Naive thymus-derived CD4-positive, alpha-beta T cell (primary cell): ENCODE results near the gene DDX1. TPM values are rescaled to one million over a fixed set of nuclear protein-coding genes. Genes with fewer than 3 reads are reported as not detected.
A peak's percentile ranks its signal among the peaks of the same experiment; 100 is the strongest.

ENCODE experiments used
- ATAC-seq: fragments of 150-1000 bp; cut with Tn5 transposase; 2 replicates; pipeline ENCODE4 v1.10.0; 2021; ENCODE audit warnings: mild to moderate bottlenecking, moderate library complexity
- CTCF ChIA-PET: fragments of 350-600 bp; sonication (Branson Sonifier 250); formaldehyde crosslinking; loops from one replicate; lab custom pipeline; 2021; ENCODE audit warnings: antibody characterized with exemption; lab: Charles Lee
- POLR2A ChIA-PET: fragments of 350-600 bp; sonication (Branson Sonifier 250); formaldehyde crosslinking; loops from one replicate; lab custom pipeline; 2021; ENCODE audit warnings: antibody characterized with exemption, inconsistent platforms; lab: Charles Lee
- DNase-seq, 9 donors: peaks; one replicate each; pipeline versions ENCODE4 v3.0.0 to v3.0.0-alpha.2; 2020 to 2022; ENCODE audit warnings: mixed read lengths in 1 of 9
- H3K27ac ChIP-seq: one replicate; pipeline ENCODE4 v1.7.0; 2013; ENCODE audit warnings: mild to moderate bottlenecking, low read depth, low read length, moderate library complexity
- H3K27me3 ChIP-seq, 2 donors: one replicate each; pipeline ENCODE4 v1.7.0; 2013; ENCODE audit warnings: low read length in 2 of 2, mild to moderate bottlenecking in 2 of 2, moderate library complexity in 2 of 2; ENCODE audit not compliant: control insufficient read depth in 2 of 2, insufficient read depth in 2 of 2
- H3K36me3 ChIP-seq, 3 experiments: 1 replicate in 2 of 3; 2 replicates in 1 of 3; pipeline ENCODE4 v1.7.0; 2013; ENCODE audit warnings: low read length in 3 of 3, mild to moderate bottlenecking in 3 of 3, moderate library complexity in 1 of 3; ENCODE audit not compliant: insufficient read depth in 3 of 3, control insufficient read depth in 2 of 3
- H3K4me1 ChIP-seq, 2 donors: one replicate each; pipeline ENCODE4 v1.7.0; 2013; ENCODE audit warnings: low read length in 2 of 2, mild to moderate bottlenecking in 2 of 2, moderate library complexity in 1 of 2; ENCODE audit not compliant: control insufficient read depth in 2 of 2, insufficient read depth in 2 of 2
- H3K4me3 ChIP-seq: 2 replicates; pipeline ENCODE4 v1.7.0; 2013; ENCODE audit warnings: mild to moderate bottlenecking, low read length
- H3K9me3 ChIP-seq, 3 experiments: 1 replicate in 2 of 3; 2 replicates in 1 of 3; pipeline ENCODE4 v1.7.0; 2013; ENCODE audit warnings: low read length in 3 of 3; ENCODE audit not compliant: control insufficient read depth in 2 of 3
- H3K27ac Mint-ChIP-seq, 9 donors: one replicate each; pipeline ENCODE4 v1.8.0; 2020 to 2022; ENCODE audit warnings: mixed read lengths in 9 of 9, mild to moderate bottlenecking in 8 of 9, moderate library complexity in 5 of 9, inconsistent platforms in 2 of 9
- H3K27me3 Mint-ChIP-seq, 5 donors: one replicate each; pipeline ENCODE4 v1.8.0; 2021 to 2022; ENCODE audit warnings: mixed read lengths in 5 of 5, mild to moderate bottlenecking in 1 of 5
- H3K36me3 Mint-ChIP-seq, 5 donors: one replicate each; pipeline ENCODE4 v1.8.0; 2020 to 2022; ENCODE audit warnings: mixed read lengths in 5 of 5, mild to moderate bottlenecking in 3 of 5, inconsistent platforms in 1 of 5
- H3K4me1 Mint-ChIP-seq, 7 donors: one replicate each; pipeline ENCODE4 v1.8.0; 2020 to 2022; ENCODE audit warnings: mixed read lengths in 7 of 7, mild to moderate bottlenecking in 3 of 7, inconsistent platforms in 1 of 7
- H3K4me3 Mint-ChIP-seq, 10 donors: one replicate each; pipeline ENCODE4 v1.8.0; 2020 to 2022; ENCODE audit warnings: mild to moderate bottlenecking in 10 of 10, mixed read lengths in 10 of 10, moderate library complexity in 6 of 10, inconsistent platforms in 2 of 10
- H3K9me3 Mint-ChIP-seq, 11 donors: one replicate each; pipeline ENCODE4 v1.8.0; 2020 to 2022; ENCODE audit warnings: mixed read lengths in 11 of 11, mild to moderate bottlenecking in 4 of 11, inconsistent platforms in 1 of 11, moderate library complexity in 1 of 11
- intact Hi-C, 2 donors: fragments of 100-400 bp; cut with micrococcal nuclease; formaldehyde crosslinking; loops; one replicate each; pipeline ENCODE4 v1.15.1; 2023
- polyA plus RNA-seq, 2 donors: library from polyadenylated mRNA; unstranded; fragments of 300-500 nt; fragmentation: Illumina TruSeq; gene quantifications; one replicate each; pipeline ENCODE4 v1.2.3, GENCODE V29; 2021
- total RNA-seq, 6 experiments: library from RNA in 5 of 6; stranded (reverse) in 5 of 6; gene quantifications; 1 replicate in 5 of 6; 2 replicates in 1 of 6; pipeline ENCODE4 v1.2.3 and lab custom pipeline; 2021 to 2026

Gene DDX1
- total and polyA plus RNA-seq, 7 experiments from 2014 or later, result 30.2 to 75.7 (median 58.0) TPM

GRCh38 chr2:15624903-15625302 lies 33.2 kb downstream of the DDX1 start:
- H3K36me3 Mint-ChIP-seq, result peaks cover 13 to 59% (median 36%) of the 10 kb centered on the region in 5 donors

GRCh38 chr2:15625344-15626036 lies 33.8 kb downstream of the DDX1 start:
- Histone ChIP-seq H3K4me1 (no peaks in the 10 kb centered on the region), H3K36me3 (peaks cover 20 to 91% (median 39%) of the 10 kb centered on the region in 3 experiments), H3K27ac (no peak overlapping the region), H3K4me3 (no peak overlapping the region), H3K9me3 (no peaks in the 10 kb centered on the region), H3K27me3 (no peaks in the 10 kb centered on the region)
- DNase-seq (no peak), ATAC-seq (no peak)
- Mint-ChIP-seq H3K9me3 (peaks cover 0 to 10% (median 0%) of the 10 kb centered on the region in 11 donors), H3K4me3 (no peak overlapping the region), H3K4me1 (no peaks in the 10 kb centered on the region), H3K36me3 (peaks cover 17 to 60% (median 38%) of the 10 kb centered on the region in 5 donors), H3K27me3 (no peaks in the 10 kb centered on the region), H3K27ac (peak overlapping the region in 2 of 9 donors; percentile 22 to 49)
- intact Hi-C loops, result no loop called here
- ChIA-PET CTCF (no interaction called here), POLR2A (no interaction called here)

More at GRCh38 chr2:15624903-15625302, 33.2 kb downstream of the DDX1 start:
- POLR2A ChIA-PET, result no interaction called here
- H3K27ac ChIP-seq, result no peak overlapping the region
- peaks cover 20 to 90% (median 38%) of the 10 kb centered on the region in 3 experiments for H3K36me3 ChIP-seq
- H3K4me3 ChIP-seq, result no peak overlapping the region
- H3K27me3 ChIP-seq, result no peaks in the 10 kb centered on the region
- H3K4me1 Mint-ChIP-seq, result no peaks in the 10 kb centered on the region
- CTCF ChIA-PET, result no interaction called here
- H3K4me3 Mint-ChIP-seq, result no peak overlapping the region
- no peak overlapping the region for H3K27ac Mint-ChIP-seq
- peaks cover 0 to 10% (median 0%) of the 10 kb centered on the region in 11 donors for H3K9me3 Mint-ChIP-seq
- H3K27me3 Mint-ChIP-seq, result no peaks in the 10 kb centered on the region
- no peaks in the 10 kb centered on the region for H3K9me3 ChIP-seq
- DNase-seq (no peak), ATAC-seq (no peak)
- no peaks in the 10 kb centered on the region for H3K4me1 ChIP-seq
- intact Hi-C loops, result no loop called here

DNA sequence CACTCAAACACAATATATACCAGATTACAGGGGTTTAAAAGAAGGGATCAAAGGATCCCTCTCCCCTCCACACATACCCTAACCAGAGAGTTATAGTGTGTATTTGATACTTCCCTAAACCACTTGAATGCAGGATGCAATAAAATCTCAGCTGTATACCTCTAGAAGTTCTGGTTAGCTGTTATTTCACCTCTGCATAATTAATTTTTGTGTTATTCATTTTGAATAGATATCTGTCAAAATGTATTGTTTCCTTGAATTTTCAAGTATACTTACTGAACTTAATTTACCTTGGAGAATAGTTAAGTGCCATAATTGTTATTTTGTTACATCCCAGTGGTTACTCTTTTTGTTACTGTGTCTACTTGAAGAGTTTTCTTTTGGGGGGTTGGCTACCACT lies 34.5 kb downstream of the DDX1 start:
- Histone ChIP-seq H3K4me1 (no peaks in the 10 kb centered on the region), H3K9me3 (no peaks in the 10 kb centered on the region), H3K4me3 (no peak overlapping the region), H3K36me3 (peaks cover 16 to 89% (median 42%) of the 10 kb centered on the region in 3 experiments), H3K27me3 (no peaks in the 10 kb centered on the region), H3K27ac (no peak overlapping the region)
- Mint-ChIP-seq H3K36me3 (peaks cover 18 to 61% (median 37%) of the 10 kb centered on the region in 5 donors), H3K27ac (peak overlapping the region in 2 of 9 donors; percentile 22 to 49), H3K27me3 (no peaks in the 10 kb centered on the region), H3K4me3 (no peak overlapping the region), H3K4me1 (no peaks in the 10 kb centered on the region), H3K9me3 (peaks cover 0 to 10% (median 0%) of the 10 kb centered on the region in 11 donors)
- no peak for ATAC-seq
- DNase-seq, result no peak
- intact Hi-C loops, result no loop called here
- CTCF ChIA-PET, result no interaction called here
- POLR2A ChIA-PET, result no interaction called here

DNA sequence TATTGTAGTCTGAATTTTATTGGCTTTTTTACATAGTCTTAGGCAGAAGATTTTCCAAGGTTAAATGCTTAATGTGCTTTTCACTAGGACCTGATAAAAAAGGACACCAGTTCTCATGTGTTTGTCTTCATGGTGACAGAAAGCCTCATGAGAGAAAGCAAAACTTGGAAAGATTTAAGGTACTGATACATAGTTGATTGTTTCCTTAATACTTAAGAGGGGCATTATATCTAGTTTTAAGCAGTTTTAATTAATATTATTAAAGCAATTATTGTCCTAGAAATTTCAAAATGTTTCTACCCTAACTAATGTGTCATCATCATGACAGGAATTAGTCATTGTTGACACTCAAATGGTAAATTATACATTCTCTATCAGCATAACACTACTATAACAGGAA lies 35.3 kb downstream of the DDX1 start:
- peaks cover 16 to 89% (median 42%) of the 10 kb centered on the region in 3 experiments for H3K36me3 ChIP-seq
- H3K27ac Mint-ChIP-seq, result peak overlapping the region in 3 of 9 donors; percentile 21 to 49 (median 42)
- H3K4me3 Mint-ChIP-seq, result no peak overlapping the region

GRCh38 chr2:15627817-15628684 lies 36.4 kb downstream of the DDX1 start:
- Histone ChIP-seq H3K36me3 (peaks cover 16 to 89% (median 42%) of the 10 kb centered on the region in 3 experiments), H3K27me3 (no peaks in the 10 kb centered on the region), H3K9me3 (no peaks in the 10 kb centered on the region), H3K4me3 (no peak overlapping the region), H3K27ac (no peak overlapping the region), H3K4me1 (no peaks in the 10 kb centered on the region)
- no peak for ATAC-seq
- Mint-ChIP-seq H3K36me3 (peaks cover 23 to 59% (median 34%) of the 10 kb centered on the region in 5 donors), H3K4me3 (no peak overlapping the region), H3K4me1 (no peaks in the 10 kb centered on the region), H3K27ac (peak overlapping the region in 1 of 9 donors; percentile 19), H3K9me3 (peaks cover 0 to 10% (median 0%) of the 10 kb centered on the region in 11 donors), H3K27me3 (no peaks in the 10 kb centered on the region)
- intact Hi-C loops, result no loop called here
- DNase-seq, result no peak
- POLR2A ChIA-PET, result interaction anchor here (0.6 kb wide), 1 partner anchor 378 kb away, joined by 3 read pairs; no protein-coding TSS in a partner anchor
- CTCF ChIA-PET, result no interaction called here

More for the DNA sequence above, 35.3 kb downstream of the DDX1 start:
- H3K4me3 ChIP-seq, result no peak overlapping the region
- Mint-ChIP-seq H3K9me3 (peaks cover 0 to 10% (median 0%) of the 10 kb centered on the region in 11 donors), H3K4me1 (no peaks in the 10 kb centered on the region), H3K36me3 (peaks cover 20 to 66% (median 39%) of the 10 kb centered on the region in 5 donors), H3K27me3 (no peaks in the 10 kb centered on the region)
- ChIA-PET POLR2A (no interaction called here), CTCF (no interaction called here)
- H3K27ac ChIP-seq, result no peak overlapping the region
- H3K9me3 ChIP-seq, result no peaks in the 10 kb centered on the region
- intact Hi-C loops, result no loop called here
- ATAC-seq (no peak), DNase-seq (no peak)
- H3K4me1 ChIP-seq, result no peaks in the 10 kb centered on the region
- H3K27me3 ChIP-seq, result no peaks in the 10 kb centered on the region

GRCh38 chr2:15628899-15629855 lies 37.5 kb downstream of the DDX1 start:
- DNase-seq (no peak), ATAC-seq (no peak)
- H3K9me3 Mint-ChIP-seq, result peaks cover 0 to 5% (median 0%) of the 10 kb centered on the region in 11 donors
- peaks cover 14 to 89% (median 39%) of the 10 kb centered on the region in 3 experiments for H3K36me3 ChIP-seq
- no peaks in the 10 kb centered on the region for H3K4me1 Mint-ChIP-seq
- ChIA-PET CTCF (no interaction called here), POLR2A (interaction anchor here (0.6 kb wide), 1 partner anchor 379 kb away, joined by 3 read pairs; no protein-coding TSS in a partner anchor)
- no peak overlapping the region for H3K4me3 ChIP-seq
- H3K4me3 Mint-ChIP-seq, result no peak overlapping the region
- intact Hi-C loops, result no loop called here
- no peak overlapping the region for H3K27ac ChIP-seq
- H3K4me1 ChIP-seq, result no peaks in the 10 kb centered on the region
- H3K9me3 ChIP-seq, result no peaks in the 10 kb centered on the region
- H3K27ac Mint-ChIP-seq, result peak overlapping the region in 1 of 9 donors; percentile 15
- H3K27me3 ChIP-seq, result no peaks in the 10 kb centered on the region
- no peaks in the 10 kb centered on the region for H3K27me3 Mint-ChIP-seq
- peaks cover 14 to 55% (median 24%) of the 10 kb centered on the region in 5 donors for H3K36me3 Mint-ChIP-seq
